HepG2 (cell line): ENCODE data around the gene RPH3AL. TPM values are rescaled to one million over a fixed set of nuclear protein-coding genes. Genes with fewer than 3 reads are reported as not detected.

ENCODE experiments used
- ATAC-seq: fragments of 200-7000 bp; cut with Tn5 transposase; 3 replicates; pipeline ENCODE4 v1.9.1; 2020; ENCODE audit warnings: mild to moderate bottlenecking, moderate library complexity
- BruUV-seq: library from RNA; stranded (reverse); fragments of 400-500 nt; replicated peaks from 2 replicates; lab custom pipeline; 2021; lab: Mats Ljungman, UMichigan
- CTCF ChIA-PET: fragments of 300-600 bp; formaldehyde crosslinking; extraction: SDS; loops from one replicate; lab custom pipeline; 2021; ENCODE audit warnings: low total read pairs, inconsistent platforms, low intra/inter-chr PET ratio; lab: Yijun Ruan, JAX
- POLR2A ChIA-PET: fragments of 350-600 bp; sonication (Branson Sonifier 250); formaldehyde crosslinking; loops from one replicate; lab custom pipeline; 2020; ENCODE audit warnings: antibody characterized with exemption, inconsistent platforms; lab: Yijun Ruan, JAX
- DNase-seq: peaks from one replicate; pipeline ENCODE4 v3.0.0-alpha.2; 2015; ENCODE audit warnings: low spot score
- FAIRE-seq: peaks from 3 replicates; lab custom pipeline; 2011; peaks lifted over from hg19 to GRCh38; lab: Jason Lieb, UNC
- H2AFZ ChIP-seq: one replicate; pipeline ENCODE4 v1.6.1; 2011; ENCODE audit warnings: low read length, inconsistent platforms
- H3K27ac ChIP-seq: fragments of 300-600 bp; 3 replicates; pipeline ENCODE4 v1.8.0; 2011; ENCODE audit warnings: mixed run types, mild to moderate bottlenecking, mixed read lengths, low read length, inconsistent platforms; ENCODE audit not compliant: insufficient read depth; ENCODE audit errors: extremely low read length
- H3K27me3 ChIP-seq, 2 experiments: fragments of 200-600 bp in 1 of 2; 2 replicates in 1 of 2; 3 replicates in 1 of 2; pipeline versions ENCODE4 v1.6.0 to v1.8.0; 2011; ENCODE audit warnings: low read length in 2 of 2, mild to moderate bottlenecking in 2 of 2, moderate library complexity in 2 of 2, inconsistent platforms in 1 of 2; ENCODE audit not compliant: insufficient read depth in 2 of 2, control insufficient read depth in 1 of 2
- H3K36me3 ChIP-seq, 2 experiments: fragments of 200-600 bp in 1 of 2; replicated peaks in 1 of 2; 2 replicates in 1 of 2; 3 replicates in 1 of 2; pipeline versions ENCODE4 v1.5.1 to v1.8.0; 2011; ENCODE audit warnings: low read length in 2 of 2, inconsistent platforms in 1 of 2; ENCODE audit not compliant: insufficient read depth in 2 of 2, control insufficient read depth in 1 of 2
- H3K4me1 ChIP-seq: 2 replicates; pipeline ENCODE4 v1.5.1; 2012; ENCODE audit warnings: low read length, inconsistent platforms; ENCODE audit not compliant: insufficient read depth
- H3K4me2 ChIP-seq: 2 replicates; pipeline ENCODE4 v1.6.0; 2011; ENCODE audit warnings: low read depth, low read length, inconsistent platforms
- H3K4me3 ChIP-seq, 3 experiments: fragments of 200-600 bp in 1 of 3; sonication (generic), shearing (Covaris generic) in 1 of 3; replicated peaks in 1 of 3; 2 replicates each; pipeline ENCODE4 v1.5.1; 2011 to 2016; ENCODE audit warnings: low read length in 3 of 3, inconsistent platforms in 2 of 3, low read depth in 2 of 3, mild to moderate bottlenecking in 2 of 3, control low read depth in 1 of 3, mixed read lengths in 1 of 3; ENCODE audit not compliant: insufficient read depth in 1 of 3
- H3K79me2 ChIP-seq: one replicate; pipeline ENCODE4 v1.6.1; 2011; ENCODE audit warnings: low read length, inconsistent platforms; ENCODE audit not compliant: insufficient read depth
- H3K9ac ChIP-seq: 2 replicates; pipeline ENCODE4 v1.6.0; 2011; ENCODE audit warnings: mild to moderate bottlenecking, low read depth, low read length, inconsistent platforms; ENCODE audit not compliant: insufficient read depth
- H3K9me3 ChIP-seq: 2 replicates; pipeline ENCODE4 v1.5.1; 2012; ENCODE audit warnings: mild to moderate bottlenecking, low read length
- H4K20me1 ChIP-seq: 2 replicates; pipeline ENCODE4 v1.6.0; 2011; ENCODE audit warnings: inconsistent platforms, mild to moderate bottlenecking, low read length, moderate library complexity; ENCODE audit not compliant: insufficient read depth
- EEA1 ChIP-seq: sonication (generic); formaldehyde crosslinking; IDR thresholded peaks from 2 replicates; pipeline ENCODE4 v1.5.1; 2020; ENCODE audit warnings: mild to moderate bottlenecking, missing genetic modification reagents, borderline replicate concordance
- FOXP1 ChIP-seq, 2 experiments: fragments of 450-650 bp in 1 of 2; IDR thresholded peaks; 2 replicates each; pipeline ENCODE4 v1.6.1; 2017 to 2018; ENCODE audit warnings: antibody characterized with exemption in 1 of 2
- KAT7 ChIP-seq: IDR thresholded peaks from 2 replicates; pipeline ENCODE4 v1.6.1; 2018; ENCODE audit warnings: borderline replicate concordance, missing compliant biosample characterization
- ZBTB2 ChIP-seq: sonication (generic); formaldehyde crosslinking; IDR thresholded peaks from 2 replicates; pipeline ENCODE4 v1.8.0; 2022; ENCODE audit warnings: low read depth, missing genetic modification reagents
- ZFP90 ChIP-seq: sonication (generic); formaldehyde crosslinking; IDR thresholded peaks from 2 replicates; pipeline ENCODE4 v1.8.0; 2022; ENCODE audit warnings: missing genetic modification reagents, mild to moderate bottlenecking, inconsistent platforms, borderline replicate concordance
- ZNF253 ChIP-seq: sonication (generic); formaldehyde crosslinking; IDR thresholded peaks from 2 replicates; pipeline ENCODE4 v1.8.0; 2022; ENCODE audit warnings: mild to moderate bottlenecking, missing genetic modification reagents, borderline replicate concordance
- ZNF629 ChIP-seq: sonication (generic); formaldehyde crosslinking; conservative IDR thresholded peaks from 2 replicates; pipeline ENCODE4 v1.5.0; 2020; ENCODE audit warnings: missing genetic modification reagents
- ZNF770 ChIP-seq: sonication (generic); formaldehyde crosslinking; IDR thresholded peaks from 2 replicates; pipeline ENCODE4 v1.5.0; 2020; ENCODE audit warnings: mild to moderate bottlenecking, missing genetic modification reagents
- WGBS: methylation state at CpG from one replicate; pipeline ENCODE4 v1.1.6; 2017; ENCODE audit warnings: low lambda C conversion rate; 5-methylcytosine and 5-hydroxymethylcytosine counted together
- in situ Hi-C: cut with HindIII; loops from 2 replicates; pipeline ENCODE4 v1.10.0; 2017; ENCODE audit warnings: low pct_unique_long_range_greater_than_20kb; ENCODE audit not compliant: extremely low pct_ligation_motif_present
- intact Hi-C: fragments of 100-400 bp; cut with micrococcal nuclease; formaldehyde crosslinking; loops from one replicate; pipeline ENCODE4 v1.10.0; 2022; ENCODE audit not compliant: unreplicated experiment
- polyA plus RNA-seq, 8 experiments: library from polyadenylated mRNA; depleted of rRNA in 3 of 8; stranded (reverse) in 7 of 8; unstranded in 1 of 8; fragments of >200 nt; fragmentation: Illumina TruSeq in 4 of 8; extraction: Trizol in 4 of 8; gene quantifications; 2 replicates each; pipeline versions ENCODE4 v1.2.1 to v1.2.3, GENCODE V29; 2011 to 2016; ENCODE audit warnings: low read depth in 4 of 8, missing spikeins in 1 of 8, mixed read lengths in 1 of 8; ENCODE audit not compliant: insufficient read depth in 1 of 8
- total RNA-seq, 5 experiments: library from RNA; depleted of rRNA; stranded (reverse); fragments of >200 nt; fragmentation: Illumina TruSeq; extraction: Trizol; gene quantifications; 2 replicates each; pipeline ENCODE4 v1.2.3, GENCODE V29; 2016; ENCODE audit warnings: low read depth in 1 of 5
- TF ChIP-seq, protein P1 (sequence below), 2 experiments: fragments of 450-650 bp in 1 of 2; sonication (generic) in 1 of 2; formaldehyde crosslinking in 1 of 2; IDR thresholded peaks; 2 replicates each; pipeline versions ENCODE4 v1.6.1 to v1.8.0; 2016 to 2022; ENCODE audit warnings: antibody characterized with exemption in 1 of 2, mild to moderate bottlenecking in 1 of 2, missing genetic modification reagents in 1 of 2
- TF ChIP-seq, protein P2 (sequence below): sonication (generic); formaldehyde crosslinking; conservative IDR thresholded peaks from 2 replicates; pipeline ENCODE4 v1.4.0; 2020; ENCODE audit warnings: missing genetic modification reagents

The RPH3AL gene
- total and polyA plus RNA-seq, 2 of the 13 experiments (the other 11 are each of a cell fraction or from before 2014, with no cell fraction given) = 7.8 to 16.4 TPM

- no peak overlapping the region for H3K4me2 ChIP-seq
- no TSS peak for BruUV-seq
- intact Hi-C loops (no loop called here), in situ Hi-C loops (no loop called here)
- ChIA-PET POLR2A (no interaction called here), CTCF (no interaction called here)
- H3K9ac ChIP-seq = no peak overlapping the region
- peaks cover 10 to 16% of the 10 kb centered on the region in 2 experiments; a peak in 3 of 5 replicates for H3K36me3 ChIP-seq
- no peak overlapping the region for H2AFZ ChIP-seq
- no peaks in the 10 kb centered on the region for H4K20me1 ChIP-seq
- H3K27ac ChIP-seq = no peak overlapping the region
- FAIRE-seq (no peak), DNase-seq (no peak), ATAC-seq (no peak)
- H3K4me1 ChIP-seq = no peaks in the 10 kb centered on the region
- H3K79me2 ChIP-seq = no peaks in the 10 kb centered on the region
- WGBS = 95% methylated on average over 35 of the region's 35 CpGs
- H3K9me3 ChIP-seq = peaks cover 8% of the 10 kb centered on the region; the same call in 1 of the 2 replicates
- no peak overlapping the region for H3K4me3 ChIP-seq
- no peaks in the 10 kb centered on the region for H3K27me3 ChIP-seq
- TF ChIP-seq ZNF253 (CRISPR knock-in tag) (no peak), ZNF629 (CRISPR knock-in tag) (no peak), KAT7 (CRISPR knock-in tag) (no peak), ZNF770 (CRISPR knock-in tag) (no peak), ZFP90 (no peak), EEA1 (CRISPR knock-in tag) (no peak), ZBTB2 (CRISPR knock-in tag) (no peak), FOXP1 (IDR thresholded peaks at IDR 0.05) (no peak), FOXP1 (CRISPR knock-in tag; IDR thresholded peaks at IDR 0.05) (no peak)
- TF ChIP-seq, protein P1, sequence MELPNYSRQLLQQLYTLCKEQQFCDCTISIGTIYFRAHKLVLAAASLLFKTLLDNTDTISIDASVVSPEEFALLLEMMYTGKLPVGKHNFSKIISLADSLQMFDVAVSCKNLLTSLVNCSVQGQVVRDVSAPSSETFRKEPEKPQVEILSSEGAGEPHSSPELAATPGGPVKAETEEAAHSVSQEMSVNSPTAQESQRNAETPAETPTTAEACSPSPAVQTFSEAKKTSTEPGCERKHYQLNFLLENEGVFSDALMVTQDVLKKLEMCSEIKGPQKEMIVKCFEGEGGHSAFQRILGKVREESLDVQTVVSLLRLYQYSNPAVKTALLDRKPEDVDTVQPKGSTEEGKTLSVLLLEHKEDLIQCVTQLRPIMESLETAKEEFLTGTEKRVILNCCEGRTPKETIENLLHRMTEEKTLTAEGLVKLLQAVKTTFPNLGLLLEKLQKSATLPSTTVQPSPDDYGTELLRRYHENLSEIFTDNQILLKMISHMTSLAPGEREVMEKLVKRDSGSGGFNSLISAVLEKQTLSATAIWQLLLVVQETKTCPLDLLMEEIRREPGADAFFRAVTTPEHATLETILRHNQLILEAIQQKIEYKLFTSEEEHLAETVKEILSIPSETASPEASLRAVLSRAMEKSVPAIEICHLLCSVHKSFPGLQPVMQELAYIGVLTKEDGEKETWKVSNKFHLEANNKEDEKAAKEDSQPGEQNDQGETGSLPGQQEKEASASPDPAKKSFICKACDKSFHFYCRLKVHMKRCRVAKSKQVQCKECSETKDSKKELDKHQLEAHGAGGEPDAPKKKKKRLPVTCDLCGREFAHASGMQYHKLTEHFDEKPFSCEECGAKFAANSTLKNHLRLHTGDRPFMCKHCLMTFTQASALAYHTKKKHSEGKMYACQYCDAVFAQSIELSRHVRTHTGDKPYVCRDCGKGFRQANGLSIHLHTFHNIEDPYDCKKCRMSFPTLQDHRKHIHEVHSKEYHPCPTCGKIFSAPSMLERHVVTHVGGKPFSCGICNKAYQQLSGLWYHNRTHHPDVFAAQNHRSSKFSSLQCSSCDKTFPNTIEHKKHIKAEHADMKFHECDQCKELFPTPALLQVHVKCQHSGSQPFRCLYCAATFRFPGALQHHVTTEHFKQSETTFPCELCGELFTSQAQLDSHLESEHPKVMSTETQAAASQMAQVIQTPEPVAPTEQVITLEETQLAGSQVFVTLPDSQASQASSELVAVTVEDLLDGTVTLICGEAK (IDR thresholded peaks at IDR 0.05) = no peak
- TF ChIP-seq, protein P1 (CRISPR knock-in tag; IDR thresholded peaks at IDR 0.05) = no peak
- TF ChIP-seq, protein P2, sequence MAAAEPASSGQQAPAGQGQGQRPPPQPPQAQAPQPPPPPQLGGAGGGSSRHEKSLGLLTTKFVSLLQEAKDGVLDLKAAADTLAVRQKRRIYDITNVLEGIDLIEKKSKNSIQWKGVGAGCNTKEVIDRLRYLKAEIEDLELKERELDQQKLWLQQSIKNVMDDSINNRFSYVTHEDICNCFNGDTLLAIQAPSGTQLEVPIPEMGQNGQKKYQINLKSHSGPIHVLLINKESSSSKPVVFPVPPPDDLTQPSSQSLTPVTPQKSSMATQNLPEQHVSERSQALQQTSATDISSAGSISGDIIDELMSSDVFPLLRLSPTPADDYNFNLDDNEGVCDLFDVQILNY (CRISPR knock-in tag) = no peak
Observed at GRCh38 chr17:321386-321941, 31.1 kb downstream of the RPH3AL start.
